Mesenchymal stem cell (in vitro differentiated cells and primary cell): ENCODE results near the gene SLC3A2.
A peak's percentile ranks its signal among the peaks of the same experiment; 100 is the strongest.

Experiments
- DNase-seq: peaks from one replicate; pipeline ENCODE4 v3.0.0-alpha.2; 2013
- H2AFZ ChIP-seq: one replicate; pipeline ENCODE4 v1.6.1; 2013; ENCODE audit warnings: low read depth, mild to moderate bottlenecking, control low read depth, inconsistent platforms, low read length, moderate library complexity
- H2AK5ac ChIP-seq: 2 replicates; pipeline ENCODE4 v1.6.1; 2013; ENCODE audit warnings: low read length, moderate library complexity, mild to moderate bottlenecking, inconsistent platforms; ENCODE audit not compliant: severe bottlenecking
- H2BK120ac ChIP-seq: one replicate; pipeline ENCODE4 v1.6.1; 2013; ENCODE audit warnings: low read depth, mild to moderate bottlenecking, inconsistent platforms, low read length, moderate library complexity
- H2BK12ac ChIP-seq, 2 experiments: one replicate each; pipeline ENCODE4 v1.6.1; 2013; ENCODE audit warnings: inconsistent platforms in 2 of 2, low read length in 2 of 2, mild to moderate bottlenecking in 2 of 2, moderate library complexity in 2 of 2, control low read depth in 1 of 2
- H2BK15ac ChIP-seq: one replicate; pipeline ENCODE4 v1.6.1; 2013; ENCODE audit warnings: mild to moderate bottlenecking, low read depth, inconsistent platforms; ENCODE audit not compliant: poor library complexity, severe bottlenecking
- H2BK5ac ChIP-seq: 2 replicates; pipeline ENCODE4 v1.6.1; 2013; ENCODE audit warnings: low read depth, mild to moderate bottlenecking, low read length, control low read depth, inconsistent platforms; ENCODE audit not compliant: poor library complexity, severe bottlenecking
- H3K14ac ChIP-seq, 2 experiments: one replicate each; pipeline ENCODE4 v1.6.1; 2013; ENCODE audit warnings: inconsistent platforms in 2 of 2, low read length in 2 of 2, control low read depth in 1 of 2, mild to moderate bottlenecking in 1 of 2, moderate library complexity in 1 of 2
- H3K18ac ChIP-seq, 2 experiments: one replicate each; pipeline ENCODE4 v1.6.1; 2013; ENCODE audit warnings: inconsistent platforms in 2 of 2, low read length in 2 of 2, control low read depth in 1 of 2, low read depth in 1 of 2, mild to moderate bottlenecking in 1 of 2
- H3K23ac ChIP-seq, 2 experiments: one replicate each; pipeline ENCODE4 v1.6.1; 2013; ENCODE audit warnings: inconsistent platforms in 2 of 2, low read length in 2 of 2, mild to moderate bottlenecking in 2 of 2, moderate library complexity in 2 of 2, control low read depth in 1 of 2
- H3K27ac ChIP-seq: 2 replicates; pipeline ENCODE4 v1.5.1; 2013; ENCODE audit warnings: mild to moderate bottlenecking, moderate library complexity, low read length, control low read depth, inconsistent platforms; ENCODE audit not compliant: poor library complexity, severe bottlenecking
- H3K27me3 ChIP-seq, 2 experiments: 2 replicates each; pipeline versions ENCODE4 v1.6.1 to v1.7.0; 2013; ENCODE audit warnings: low read length in 2 of 2, mild to moderate bottlenecking in 2 of 2, moderate library complexity in 2 of 2, control low read depth in 1 of 2, inconsistent platforms in 1 of 2; ENCODE audit not compliant: control insufficient read depth in 1 of 2, insufficient read depth in 1 of 2
- H3K36me3 ChIP-seq, 2 experiments: 2 replicates each; pipeline versions ENCODE4 v1.6.1 to v1.7.0; 2013; ENCODE audit warnings: low read length in 2 of 2, control low read depth in 1 of 2, inconsistent platforms in 1 of 2, low read depth in 1 of 2, mild to moderate bottlenecking in 1 of 2; ENCODE audit not compliant: insufficient read depth in 2 of 2, control insufficient read depth in 1 of 2
- H3K4ac ChIP-seq, 2 experiments: one replicate each; pipeline ENCODE4 v1.6.1; 2013; ENCODE audit warnings: inconsistent platforms in 2 of 2, low read length in 2 of 2, mild to moderate bottlenecking in 2 of 2, moderate library complexity in 2 of 2, control low read depth in 1 of 2, low read depth in 1 of 2
- H3K4me1 ChIP-seq: 2 replicates; pipeline ENCODE4 v1.6.1; 2013; ENCODE audit warnings: low read depth, low read length, control low read depth; ENCODE audit not compliant: control insufficient read depth, insufficient read depth
- H3K4me2 ChIP-seq: 2 replicates; pipeline ENCODE4 v1.6.1; 2013; ENCODE audit warnings: low read length, mild to moderate bottlenecking, inconsistent platforms; ENCODE audit not compliant: poor library complexity, severe bottlenecking
- H3K4me3 ChIP-seq, 2 experiments: 2 replicates each; pipeline versions ENCODE4 v1.5.1 to v1.7.0; 2013; ENCODE audit warnings: low read length in 2 of 2, mild to moderate bottlenecking in 2 of 2, control low read depth in 1 of 2, low read depth in 1 of 2; ENCODE audit not compliant: insufficient read depth in 1 of 2
- H3K79me1 ChIP-seq: replicated peaks from 2 replicates; pipeline ENCODE4 v1.6.1; 2013; ENCODE audit warnings: mild to moderate bottlenecking, control low read depth, low read length, inconsistent platforms; ENCODE audit not compliant: poor library complexity, severe bottlenecking
- H3K9ac ChIP-seq: 2 replicates; pipeline ENCODE4 v1.7.0; 2013; ENCODE audit warnings: mild to moderate bottlenecking, low read length, moderate library complexity
- H3K9me3 ChIP-seq: 2 replicates; pipeline ENCODE4 v1.7.0; 2013; ENCODE audit warnings: mild to moderate bottlenecking, low read length; ENCODE audit not compliant: control insufficient read depth
- H4K8ac ChIP-seq: one replicate; pipeline ENCODE4 v1.6.1; 2013; ENCODE audit warnings: inconsistent platforms, mild to moderate bottlenecking, low read length, moderate library complexity
- H4K91ac ChIP-seq: one replicate; pipeline ENCODE4 v1.6.1; 2013; ENCODE audit warnings: mild to moderate bottlenecking, low read length, inconsistent platforms
- WGBS: methylation state at CpG from one replicate; pipeline ENCODE4 v1.1.7; 2013; ENCODE audit warnings: mixed read lengths; 5-methylcytosine and 5-hydroxymethylcytosine counted together

Gene SLC3A2

DNA sequence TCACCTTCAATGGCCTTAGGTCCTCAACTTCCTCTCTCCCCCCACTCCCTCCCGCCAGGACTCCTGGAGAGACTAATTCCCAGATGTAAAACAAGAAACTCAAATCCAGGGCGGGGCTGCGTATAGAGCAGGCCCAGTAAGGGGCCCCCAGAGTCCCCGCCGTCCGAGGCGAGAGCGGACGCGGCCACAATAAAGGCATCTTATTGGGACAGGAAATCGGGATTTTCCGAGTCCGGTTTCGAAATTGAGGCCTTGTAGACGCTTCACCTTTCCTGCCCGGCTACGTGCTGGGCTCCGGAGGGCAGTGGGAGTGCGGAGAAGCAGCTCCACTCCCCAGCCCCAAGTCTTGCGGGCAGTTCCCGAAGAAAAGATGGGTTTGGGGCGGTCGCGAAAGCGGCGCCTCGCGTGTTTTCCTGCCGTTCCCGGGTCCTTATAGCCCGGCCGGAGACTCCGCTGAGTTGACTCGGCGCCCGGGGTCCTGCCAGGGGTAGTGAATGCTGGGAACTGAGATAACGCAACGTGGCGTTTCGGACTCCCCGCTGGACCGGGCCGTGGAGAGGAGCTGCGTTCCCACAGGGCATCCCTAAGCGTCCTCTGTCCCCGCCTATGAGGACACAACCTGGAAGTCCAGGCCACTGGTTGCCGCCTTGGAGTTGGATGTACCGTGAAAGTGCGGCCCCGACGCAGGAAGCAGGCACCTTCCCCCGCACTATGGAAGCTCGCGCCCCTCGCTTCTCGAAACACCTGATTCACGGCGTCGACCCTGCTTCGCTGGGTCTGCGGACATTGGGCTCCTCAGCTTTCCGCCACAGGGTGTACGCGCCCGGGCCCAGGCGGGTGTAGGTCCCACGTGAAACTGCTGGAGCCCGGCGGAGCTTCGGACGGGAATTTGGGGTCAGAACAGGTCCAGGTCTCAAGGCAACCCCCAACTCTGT lies 45.3 kb downstream of the SLC3A2 start:
- H3K27ac ChIP-seq, result no peak overlapping the region
- DNase-seq, result peak; percentile 42
- H3K9me3 ChIP-seq, result no peaks in the 10 kb centered on the region
- H3K79me1 ChIP-seq, result no peaks in the 10 kb centered on the region
- no peak overlapping the region for H3K14ac ChIP-seq
- H3K27me3 ChIP-seq, result peaks cover 85 to 94% of the 10 kb centered on the region in 2 experiments
- H4K8ac ChIP-seq, result no peak overlapping the region
- no peak overlapping the region for H4K91ac ChIP-seq
- no peaks in the 10 kb centered on the region for H3K36me3 ChIP-seq
- H2BK120ac ChIP-seq, result no peak overlapping the region
- H3K23ac ChIP-seq, result peak overlapping the region in 1 of 2 experiments; percentile 63
- peaks cover 29% of the 10 kb centered on the region for H3K4me1 ChIP-seq
- no peak overlapping the region for H3K18ac ChIP-seq
- no peak overlapping the region for H3K4ac ChIP-seq
- H2BK5ac ChIP-seq, result no peak overlapping the region
- H2BK12ac ChIP-seq, result no peak overlapping the region
- 1% methylated on average over 71 of the region's 71 CpGs for WGBS
- peak overlapping the region; percentile 8 to 67 for H3K4me3 ChIP-seq
- no peak overlapping the region for H2AK5ac ChIP-seq
- peak overlapping the region; percentile 78 for H3K4me2 ChIP-seq
- H2AFZ ChIP-seq, result peak overlapping the region; percentile 47
- peak overlapping the region; percentile 41 for H3K9ac ChIP-seq
- H2BK15ac ChIP-seq, result no peak overlapping the region

DNA sequence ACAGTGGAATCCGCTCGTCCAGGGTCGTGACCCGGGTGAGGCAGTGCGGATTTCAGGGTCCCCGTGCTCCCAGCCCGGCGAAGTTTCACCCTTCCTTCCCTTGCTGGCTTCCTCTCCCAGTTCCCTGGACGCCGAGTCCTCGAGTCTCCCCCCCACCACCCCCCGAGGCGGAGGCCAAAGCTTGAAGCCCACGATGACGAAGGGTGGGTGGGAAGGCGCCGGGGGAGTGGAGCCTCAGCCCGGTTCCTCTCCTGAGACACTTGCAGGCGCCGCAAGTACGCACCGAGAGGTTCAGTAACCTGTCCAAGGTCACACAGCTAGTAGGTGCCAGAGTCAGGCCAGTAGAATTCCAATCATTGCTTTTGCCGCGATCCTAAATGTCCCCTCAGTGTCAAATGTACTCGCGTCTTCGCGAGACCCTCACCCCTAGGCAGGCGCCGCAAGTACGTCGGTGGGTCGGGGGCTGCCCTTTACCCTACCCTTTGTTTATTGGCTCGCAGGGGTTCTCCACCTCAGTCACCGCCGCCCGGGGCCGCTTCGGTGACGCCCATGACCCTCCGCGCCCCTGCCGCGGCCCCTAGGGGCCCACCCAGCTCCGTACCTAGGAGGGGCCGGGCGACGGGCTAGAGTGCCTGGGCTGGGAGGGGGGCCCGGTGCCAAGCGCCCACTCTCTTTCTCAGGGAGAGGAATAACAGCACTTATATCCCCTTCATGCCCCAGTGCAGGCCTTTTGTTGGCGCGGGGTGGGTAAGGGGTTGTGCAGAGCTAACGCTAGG lies 46.2 kb downstream of the SLC3A2 start:
- Histone ChIP-seq H3K4ac (no peak overlapping the region), H3K9me3 (no peaks in the 10 kb centered on the region), H2AK5ac (no peak overlapping the region), H2BK15ac (no peak overlapping the region), H3K4me2 (peak overlapping the region; percentile 27), H2AFZ (no peak overlapping the region), H3K23ac (peak overlapping the region in 1 of 2 experiments; percentile 63), H3K4me3 (peak overlapping the region in 1 of 2 experiments; percentile 67), H3K14ac (no peak overlapping the region), H4K91ac (no peak overlapping the region), H2BK12ac (no peak overlapping the region), H3K4me1 (peaks cover 27% of the 10 kb centered on the region), H3K9ac (no peak overlapping the region), H3K27me3 (peaks cover 76 to 85% of the 10 kb centered on the region in 2 experiments), H2BK120ac (no peak overlapping the region), H3K18ac (no peak overlapping the region), H2BK5ac (no peak overlapping the region), H3K36me3 (no peaks in the 10 kb centered on the region), H3K79me1 (no peaks in the 10 kb centered on the region), H4K8ac (no peak overlapping the region), H3K27ac (no peak overlapping the region)
- no peak for DNase-seq
- 7% methylated on average over 47 of the region's 53 CpGs for WGBS

DNA sequence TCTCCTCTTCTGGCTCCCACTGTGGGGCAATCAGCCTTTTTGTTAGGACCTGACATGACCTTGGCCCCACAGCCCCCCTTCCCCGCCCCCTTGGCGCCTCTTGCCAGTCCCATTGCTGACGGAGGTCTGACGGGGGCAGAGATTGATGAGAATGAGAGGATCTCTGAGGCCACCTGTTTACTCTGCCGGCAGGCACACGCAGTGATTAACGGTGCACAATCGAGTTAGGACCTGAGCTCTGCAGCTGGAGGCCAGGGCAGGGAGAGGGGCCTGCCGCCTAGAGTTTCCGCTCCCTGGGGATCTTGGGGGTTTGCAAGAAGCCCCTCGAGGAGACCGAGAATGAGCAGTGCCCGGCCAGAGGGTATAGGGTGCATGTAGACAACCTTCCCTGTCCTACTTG lies 47.3 kb downstream of the SLC3A2 start:
- DNase-seq, result no peak
- H3K18ac ChIP-seq, result no peak overlapping the region
- H3K23ac ChIP-seq, result no peak overlapping the region
- H3K4ac ChIP-seq, result no peak overlapping the region
- H3K9me3 ChIP-seq, result no peaks in the 10 kb centered on the region
- H4K8ac ChIP-seq, result no peak overlapping the region
- no peak overlapping the region for H3K4me2 ChIP-seq
- no peak overlapping the region for H2AFZ ChIP-seq
- no peak overlapping the region for H3K9ac ChIP-seq
- WGBS, result 29% methylated on average over 10 of the region's 13 CpGs
- H2AK5ac ChIP-seq, result no peak overlapping the region
- no peak overlapping the region for H3K4me3 ChIP-seq
- no peak overlapping the region for H4K91ac ChIP-seq
- no peak overlapping the region for H3K14ac ChIP-seq
- no peak overlapping the region for H2BK12ac ChIP-seq
- H3K27me3 ChIP-seq, result peaks cover 65 to 74% of the 10 kb centered on the region in 2 experiments
- H2BK15ac ChIP-seq, result no peak overlapping the region
- no peak overlapping the region for H2BK120ac ChIP-seq
- H2BK5ac ChIP-seq, result no peak overlapping the region
- H3K36me3 ChIP-seq, result no peaks in the 10 kb centered on the region
- peaks cover 26% of the 10 kb centered on the region for H3K4me1 ChIP-seq
- no peaks in the 10 kb centered on the region for H3K79me1 ChIP-seq
- H3K27ac ChIP-seq, result no peak overlapping the region

DNA sequence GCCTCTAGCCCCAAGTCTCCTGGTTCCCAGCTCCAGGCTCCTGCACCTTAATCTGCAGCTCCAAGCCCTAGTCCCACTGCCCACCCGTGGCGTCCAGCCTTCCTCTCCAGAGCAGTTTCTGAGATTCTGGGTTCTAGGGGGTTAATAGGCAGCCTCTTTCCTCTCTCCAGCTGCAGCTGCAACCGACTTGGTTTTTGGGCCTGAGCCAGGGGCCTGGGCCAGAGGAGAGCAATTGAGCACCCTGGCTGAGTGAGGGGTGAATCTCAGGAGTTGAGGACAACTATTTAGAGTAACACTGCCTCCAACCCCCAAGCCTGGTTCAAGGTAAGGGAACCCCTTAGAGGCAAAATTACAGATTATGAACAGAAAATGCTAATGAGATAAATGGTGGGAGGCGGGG lies 49.5 kb downstream of the SLC3A2 start:
- H3K9me3 ChIP-seq, result no peaks in the 10 kb centered on the region
- peaks cover 17% of the 10 kb centered on the region for H3K4me1 ChIP-seq
- H2AK5ac ChIP-seq, result no peak overlapping the region
- no peak overlapping the region for H4K8ac ChIP-seq
- no peak overlapping the region for H2BK120ac ChIP-seq
- H3K14ac ChIP-seq, result no peak overlapping the region
- no peak overlapping the region for H3K18ac ChIP-seq
- H3K9ac ChIP-seq, result no peak overlapping the region
- no peak overlapping the region for H2BK12ac ChIP-seq
- no peak overlapping the region for H2AFZ ChIP-seq
- no peak overlapping the region for H3K4me2 ChIP-seq
- no peak overlapping the region for H3K23ac ChIP-seq
- H3K27ac ChIP-seq, result no peak overlapping the region
- H3K36me3 ChIP-seq, result no peaks in the 10 kb centered on the region
- H3K79me1 ChIP-seq, result no peaks in the 10 kb centered on the region
- H3K4me3 ChIP-seq, result no peak overlapping the region
- no peak for DNase-seq
- H2BK15ac ChIP-seq, result no peak overlapping the region
- H4K91ac ChIP-seq, result no peak overlapping the region
- WGBS, result 45% methylated on average over 3 of the region's 4 CpGs
- H3K27me3 ChIP-seq, result peaks cover 62% of the 10 kb centered on the region in 2 experiments
- no peak overlapping the region for H2BK5ac ChIP-seq
- no peak overlapping the region for H3K4ac ChIP-seq
